ENCODE data around the gene TVP23A. TPM values are rescaled to one million over a fixed set of nuclear protein-coding genes. Genes with fewer than 3 reads are reported as not detected.
A peak's percentile ranks its signal among the peaks of the same experiment; 100 is the strongest.

The TVP23A gene
- total and polyA plus RNA-seq, 10 of the 15 experiments (the other 5 are each of a cell fraction or from before 2014, with no cell fraction given), result 1.1 to 6.4 (median 2.2) TPM

- TF ChIP-seq PRDM15 (CRISPR knock-in tag; IDR thresholded peaks at IDR 0.05) (no peak), WRNIP1 (IDR thresholded peaks at IDR 0.05; ENCODE audit: borderline replicate concordance, low read depth, low read length) (no peak), ATF2 (IDR thresholded peaks at IDR 0.05; ENCODE audit: low read length) (peak; percentile 89), ZBED1 (IDR thresholded peaks at IDR 0.05; ENCODE audit: borderline replicate concordance) (peak; percentile 51; the same call in 1 of the 2 replicates), SREBF2 (IDR thresholded peaks at IDR 0.05; ENCODE audit: low read length) (no peak), STAT3 (IDR thresholded peaks at IDR 0.05; ENCODE audit: low read depth, low read length) (peak; percentile 77; the same call in 1 of the 2 replicates), NRF1 (conservative IDR thresholded peaks at IDR 0.05; ENCODE audit: low read depth, low read length) (no peak), SUZ12 (IDR thresholded peaks at IDR 0.05; ENCODE audit: unreplicated experiment) (no peak), NR2C1 (IDR thresholded peaks at IDR 0.05) (no peak), SRF (IDR thresholded peaks at IDR 0.05; ENCODE audit: low read depth in 2 of 2, low read length in 2 of 2) (no peak), TCF7 (IDR thresholded peaks at IDR 0.05; ENCODE audit: borderline replicate concordance) (peak; percentile 60; the same call in 1 of the 2 replicates), TAF1 (IDR thresholded peaks at IDR 0.05; ENCODE audit: borderline replicate concordance, low read depth, low read length) (no peak), ZNF384 (IDR thresholded peaks at IDR 0.05; ENCODE audit: borderline replicate concordance, low read depth, low read length) (peak; percentile 87), NFYB (IDR thresholded peaks at IDR 0.05; ENCODE audit: insufficient read depth, low read depth, low read length) (no peak), ZNF592 (IDR thresholded peaks at IDR 0.05) (no peak), NBN (IDR thresholded peaks at IDR 0.05) (peak; percentile 92), ZBTB4 (CRISPR knock-in tag; IDR thresholded peaks at IDR 0.05) (no peak), NFYA (IDR thresholded peaks at IDR 0.05; ENCODE audit: borderline replicate concordance, low read depth, low read length) (no peak), NR2C2 (IDR thresholded peaks at IDR 0.05; ENCODE audit: borderline replicate concordance, control insufficient read depth, insufficient read length, low read depth) (no peak)
Observed at GRCh38 chr16:10776280-10776679, 42.3 kb downstream of the TVP23A start (continued).
